Measurements from ENCODE around the gene ASAP2. TPM values are rescaled to one million over a fixed set of nuclear protein-coding genes. Genes with fewer than 3 reads are reported as not detected.

Gene ASAP2
- polyA plus RNA-seq, 3 donors = 0.08 to 1.1 (median 0.20) TPM

GRCh38 chr2:9207641-9208311, 1.2 kb downstream of the ASAP2 start:
- Mint-ChIP-seq H3K36me3 (peaks cover 2 to 3% of the 10 kb centered on the region in 2 donors), H3K27ac (no peak overlapping the region), H3K27me3 (ENCODE audit: low read depth in 3 of 3) (peaks cover 19 to 36% (median 34%) of the 10 kb centered on the region in 3 donors), H3K4me3 (peak overlapping the region; percentile 65 to 79), H3K4me1 (peaks cover 14% of the 10 kb centered on the region), H3K9me3 (peaks cover 0 to 5% (median 0%) of the 10 kb centered on the region in 7 donors)
- peak overlapping the region; percentile 89 for H2AFZ ChIP-seq (ENCODE audit: insufficient read depth, low read depth, low read length, poor library complexity, severe bottlenecking)
- H3K4me2 ChIP-seq (replicated peaks; ENCODE audit: extremely low read depth, low read length, poor library complexity, severe bottlenecking) = peak overlapping the region; percentile 96
- WGBS (ENCODE audit: insufficient coverage) = under 1% methylated on average over 25 of the region's 34 CpGs
- peaks cover 15 to 21% of the 10 kb centered on the region in 2 donors for H3K27me3 ChIP-seq (ENCODE audit: control insufficient read depth in 2 of 2, insufficient read depth in 2 of 2, low read length in 2 of 2)
- no peaks in the 10 kb centered on the region for H3K9me3 ChIP-seq (replicated peaks in 1 of 2; ENCODE audit: control insufficient read depth in 1 of 2, insufficient read depth in 1 of 2, low read length in 2 of 2)
- H3K36me3 ChIP-seq (replicated peaks in 1 of 2; ENCODE audit: control insufficient read depth in 1 of 2, insufficient read depth in 2 of 2, low read length in 2 of 2) = no peaks in the 10 kb centered on the region
- peak overlapping the region; percentile 43 for H3K9ac ChIP-seq (ENCODE audit: insufficient read depth, low read length, poor library complexity, severe bottlenecking)
- no peak for DNase-seq
- peaks cover 16 to 20% of the 10 kb centered on the region in 2 donors for H3K4me1 ChIP-seq (ENCODE audit: control insufficient read depth in 1 of 2, insufficient read depth in 2 of 2, low read length in 2 of 2)
- no peaks in the 10 kb centered on the region for H4K20me1 ChIP-seq (ENCODE audit: insufficient read depth, low read length)
- no peaks in the 10 kb centered on the region for H3K79me2 ChIP-seq (ENCODE audit: insufficient read depth, low read length)
- intact Hi-C loops (cut with micrococcal nuclease) = loop anchor here (5.0 to 10.0 kb wide), 2 partner anchors 55 to 57 kb away; no protein-coding TSS in a partner anchor
- H3K27ac ChIP-seq (ENCODE audit: low read depth in 1 of 2, low read length in 2 of 2) = no peak overlapping the region
- H3K4me3 ChIP-seq (replicated peaks in 1 of 3; ENCODE audit: low read depth in 2 of 3, low read length in 3 of 3) = peak overlapping the region in 1 of 3 experiments; percentile 77
- no peak for TF ChIP-seq CTCF (IDR thresholded peaks at IDR 0.05)

DNA sequence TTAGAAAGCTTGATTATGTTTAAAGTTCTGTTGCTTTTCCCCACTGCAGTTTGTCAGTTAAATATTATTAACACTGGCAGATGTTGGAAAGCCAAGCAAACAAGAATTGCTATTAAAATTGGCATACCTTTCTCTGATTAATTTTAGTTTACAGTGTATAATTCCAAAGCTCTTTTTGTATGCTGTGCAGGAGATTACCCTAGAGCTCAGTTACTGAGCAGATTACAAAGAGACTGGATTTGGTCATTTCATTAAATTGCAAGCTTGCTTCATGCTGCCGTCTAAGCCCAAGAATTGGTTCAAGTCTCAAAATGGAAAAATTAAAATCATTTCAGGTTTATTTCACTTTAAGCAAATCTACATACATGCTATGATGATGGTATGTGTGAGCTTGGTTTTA, 2.3 kb downstream of the ASAP2 start:
- intact Hi-C loops (cut with micrococcal nuclease) = loop anchor here (5.0 to 10.0 kb wide), 2 partner anchors 53 to 56 kb away; no protein-coding TSS in a partner anchor

More for the DNA sequence above, 2.3 kb downstream of the ASAP2 start:
- peaks cover 19 to 37% (median 36%) of the 10 kb centered on the region in 3 donors for H3K27me3 Mint-ChIP-seq (ENCODE audit: low read depth in 3 of 3)
- peaks cover 2 to 3% of the 10 kb centered on the region in 2 donors for H3K36me3 Mint-ChIP-seq
- Histone ChIP-seq H3K9ac (ENCODE audit: insufficient read depth, low read length, poor library complexity, severe bottlenecking) (no peak overlapping the region), H3K9me3 (replicated peaks in 1 of 2; ENCODE audit: control insufficient read depth in 1 of 2, insufficient read depth in 1 of 2, low read length in 2 of 2) (no peaks in the 10 kb centered on the region), H3K4me1 (ENCODE audit: control insufficient read depth in 1 of 2, insufficient read depth in 2 of 2, low read length in 2 of 2) (peaks cover 16 to 20% of the 10 kb centered on the region in 2 donors), H3K27me3 (ENCODE audit: control insufficient read depth in 2 of 2, insufficient read depth in 2 of 2, low read length in 2 of 2) (peaks cover 15 to 21% of the 10 kb centered on the region in 2 donors), H4K20me1 (ENCODE audit: insufficient read depth, low read length) (no peaks in the 10 kb centered on the region), H3K4me2 (replicated peaks; ENCODE audit: extremely low read depth, low read length, poor library complexity, severe bottlenecking) (no peak overlapping the region), H3K4me3 (replicated peaks in 1 of 3; ENCODE audit: low read depth in 2 of 3, low read length in 3 of 3) (no peak overlapping the region), H3K36me3 (replicated peaks in 1 of 2; ENCODE audit: control insufficient read depth in 1 of 2, insufficient read depth in 2 of 2, low read length in 2 of 2) (no peaks in the 10 kb centered on the region), H3K79me2 (ENCODE audit: insufficient read depth, low read length) (no peaks in the 10 kb centered on the region), H2AFZ (ENCODE audit: insufficient read depth, low read depth, low read length, poor library complexity, severe bottlenecking) (no peak overlapping the region), H3K27ac (ENCODE audit: low read depth in 1 of 2, low read length in 2 of 2) (no peak overlapping the region)
- peak overlapping the region in 1 of 2 donors; percentile 64 for H3K4me3 Mint-ChIP-seq
- no CpG with 5 or more reads among the region's 1 CpG for WGBS (ENCODE audit: insufficient coverage)
- peaks cover 0 to 5% (median 0%) of the 10 kb centered on the region in 7 donors for H3K9me3 Mint-ChIP-seq
- TF ChIP-seq CTCF (IDR thresholded peaks at IDR 0.05) = no peak
- no peak overlapping the region for H3K27ac Mint-ChIP-seq
- no peak for DNase-seq
- peaks cover 14% of the 10 kb centered on the region for H3K4me1 Mint-ChIP-seq

Data from CD14-positive monocyte (primary cell).